Suppressor macrophage treated with lipopolysaccharide for 1 hour (primary cell): ENCODE measurements around the gene AP3M1.
"Not testable (repeated sequence)": the region's sequence is repeated elsewhere in the genome, so short reads cannot be mapped to it uniquely, and the experiment has no call there.

ENCODE experiments used
- DNase-seq, 3 donors: peaks; one replicate each; pipeline ENCODE4 v3.0.0-alpha.2; 2020 to 2022

Gene AP3M1

GRCh38 chr10:74150204-74150989 is at the start of gene AP3M1:
Gene AP3M1, minus strand, starts transcription at chr10:74150828. Its CDS starts 12,449 bp downstream, at chr10:74138379.
- peak in 1 of 3 donors; percentile 20 for DNase-seq

GRCh38 chr10:74199315-74199714 is 48.7 kb upstream of the AP3M1 start:
- DNase-seq: no peak

- no peak for DNase-seq
Observed at GRCh38 chr10:74194999-74195398, 44.4 kb upstream of the AP3M1 start.

GRCh38 chr10:74194545-74194944 is 43.9 kb upstream of the AP3M1 start:
- peak in 1 of 3 donors; percentile 26 for DNase-seq

- no peak for DNase-seq
Observed at GRCh38 chr10:74190494-74190893, 39.9 kb upstream of the AP3M1 start.

GRCh38 chr10:74189999-74190421 is 39.4 kb upstream of the AP3M1 start:
- peak; percentile 58 to 62 (median 59) for DNase-seq

- not testable (repeated sequence) for DNase-seq
Observed at GRCh38 chr10:74188617-74189016, 38.0 kb upstream of the AP3M1 start.

- no peak for DNase-seq
Observed at GRCh38 chr10:74187237-74187636, 36.6 kb upstream of the AP3M1 start.

GRCh38 chr10:74186678-74187077 is 36.0 kb upstream of the AP3M1 start:
- no peak for DNase-seq

- DNase-seq: peak in 2 of 3 donors; percentile 44 to 46
Observed at GRCh38 chr10:74179111-74179710, 28.6 kb upstream of the AP3M1 start.

- DNase-seq: no peak
Observed at GRCh38 chr10:74178042-74178791, 27.6 kb upstream of the AP3M1 start.

GRCh38 chr10:74177140-74177677 is 26.6 kb upstream of the AP3M1 start:
- peak; percentile 70 to 79 (median 78) for DNase-seq

GRCh38 chr10:74176380-74177139 is 25.9 kb upstream of the AP3M1 start:
- peak; percentile 98 to 99 (median 99) for DNase-seq

GRCh38 chr10:74175510-74176379 is 25.1 kb upstream of the AP3M1 start:
- no peak for DNase-seq

- no peak for DNase-seq
Observed at GRCh38 chr10:74174521-74174920, 23.9 kb upstream of the AP3M1 start.

GRCh38 chr10:74171625-74172024 is 21.0 kb upstream of the AP3M1 start:
- DNase-seq: no peak

GRCh38 chr10:74167443-74167842 is 16.8 kb upstream of the AP3M1 start:
- peak in 1 of 3 donors; percentile 19 for DNase-seq

GRCh38 chr10:74165530-74165901 is 14.9 kb upstream of the AP3M1 start:
- DNase-seq: peak in 1 of 3 donors; percentile 43

- peak in 1 of 3 donors; percentile 13 for DNase-seq
Observed at GRCh38 chr10:74164716-74165529, 14.3 kb upstream of the AP3M1 start.

GRCh38 chr10:74163319-74164068 is 12.9 kb upstream of the AP3M1 start:
- DNase-seq: peak in 1 of 3 donors; percentile 19
